Nephron progenitor cell (in vitro differentiated cells): ENCODE data around the gene PEX14.

ENCODE experiments used
- DNase-seq: peaks from one replicate; pipeline ENCODE4 v3.0.0; 2021
- H3K27ac Mint-ChIP-seq: 2 replicates; pipeline ENCODE4 v1.8.0; 2021; ENCODE audit warnings: mild to moderate bottlenecking, moderate library complexity, mixed read lengths
- H3K27me3 Mint-ChIP-seq: 2 replicates; pipeline ENCODE4 v1.8.0; 2021; ENCODE audit warnings: mild to moderate bottlenecking, low read depth, mixed read lengths; ENCODE audit not compliant: poor library complexity
- H3K36me3 Mint-ChIP-seq: 2 replicates; pipeline ENCODE4 v1.8.0; 2021; ENCODE audit warnings: low read depth, mixed read lengths
- H3K4me1 Mint-ChIP-seq: 2 replicates; pipeline ENCODE4 v1.8.0; 2021; ENCODE audit warnings: mixed read lengths
- H3K4me3 Mint-ChIP-seq: 2 replicates; pipeline ENCODE4 v1.8.0; 2021; ENCODE audit warnings: mild to moderate bottlenecking, moderate library complexity, mixed read lengths
- H3K9me3 Mint-ChIP-seq: 2 replicates; pipeline ENCODE4 v1.8.0; 2021; ENCODE audit warnings: mild to moderate bottlenecking, moderate library complexity, mixed read lengths
- TF ChIP-seq, protein P1 (sequence below): fragments of 200-600 bp; sonication (generic); IDR thresholded peaks from 2 replicates; pipeline ENCODE4 v1.5.0; 2021; ENCODE audit warnings: antibody characterized with exemption

Gene PEX14

DNA sequence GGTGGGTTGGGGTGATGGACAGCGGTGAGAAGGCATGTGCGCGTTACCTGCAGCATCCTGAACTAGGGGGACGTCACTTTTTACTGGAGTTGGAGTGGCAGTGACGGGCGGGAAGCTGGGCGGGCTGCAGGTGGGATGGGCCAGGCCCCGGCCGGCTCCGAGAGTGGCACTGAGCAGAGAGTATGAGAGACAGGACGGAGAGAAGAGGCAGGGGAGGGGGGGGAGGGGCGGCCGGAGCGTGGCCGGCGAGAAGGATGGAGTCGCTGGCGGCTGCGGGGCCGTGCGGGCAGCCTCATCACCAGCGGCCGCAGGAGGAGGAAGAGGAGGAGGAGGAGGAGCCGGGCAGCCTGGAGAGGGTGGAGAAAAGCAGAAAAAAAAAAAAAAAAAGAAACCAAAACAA lies 167.2 kb downstream of the PEX14 start:
- TF ChIP-seq, protein P1, sequence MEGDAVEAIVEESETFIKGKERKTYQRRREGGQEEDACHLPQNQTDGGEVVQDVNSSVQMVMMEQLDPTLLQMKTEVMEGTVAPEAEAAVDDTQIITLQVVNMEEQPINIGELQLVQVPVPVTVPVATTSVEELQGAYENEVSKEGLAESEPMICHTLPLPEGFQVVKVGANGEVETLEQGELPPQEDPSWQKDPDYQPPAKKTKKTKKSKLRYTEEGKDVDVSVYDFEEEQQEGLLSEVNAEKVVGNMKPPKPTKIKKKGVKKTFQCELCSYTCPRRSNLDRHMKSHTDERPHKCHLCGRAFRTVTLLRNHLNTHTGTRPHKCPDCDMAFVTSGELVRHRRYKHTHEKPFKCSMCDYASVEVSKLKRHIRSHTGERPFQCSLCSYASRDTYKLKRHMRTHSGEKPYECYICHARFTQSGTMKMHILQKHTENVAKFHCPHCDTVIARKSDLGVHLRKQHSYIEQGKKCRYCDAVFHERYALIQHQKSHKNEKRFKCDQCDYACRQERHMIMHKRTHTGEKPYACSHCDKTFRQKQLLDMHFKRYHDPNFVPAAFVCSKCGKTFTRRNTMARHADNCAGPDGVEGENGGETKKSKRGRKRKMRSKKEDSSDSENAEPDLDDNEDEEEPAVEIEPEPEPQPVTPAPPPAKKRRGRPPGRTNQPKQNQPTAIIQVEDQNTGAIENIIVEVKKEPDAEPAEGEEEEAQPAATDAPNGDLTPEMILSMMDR = no peak
- Mint-ChIP-seq H3K36me3 (no peaks in the 10 kb centered on the region), H3K27me3 (peaks cover 60% of the 10 kb centered on the region), H3K9me3 (no peaks in the 10 kb centered on the region), H3K27ac (no peak overlapping the region), H3K4me3 (no peak overlapping the region), H3K4me1 (peaks cover 12% of the 10 kb centered on the region)
- no peak for DNase-seq

- H3K4me3 Mint-ChIP-seq = no peak overlapping the region
- TF ChIP-seq, protein P1 = no peak
- no peak for DNase-seq
- peaks cover 56% of the 10 kb centered on the region for H3K27me3 Mint-ChIP-seq
- H3K27ac Mint-ChIP-seq = no peak overlapping the region
- peaks cover 12% of the 10 kb centered on the region for H3K4me1 Mint-ChIP-seq
- no peaks in the 10 kb centered on the region for H3K9me3 Mint-ChIP-seq
- no peaks in the 10 kb centered on the region for H3K36me3 Mint-ChIP-seq
Observed at GRCh38 chr1:10642403-10643080, 167.8 kb downstream of the PEX14 start.

DNA sequence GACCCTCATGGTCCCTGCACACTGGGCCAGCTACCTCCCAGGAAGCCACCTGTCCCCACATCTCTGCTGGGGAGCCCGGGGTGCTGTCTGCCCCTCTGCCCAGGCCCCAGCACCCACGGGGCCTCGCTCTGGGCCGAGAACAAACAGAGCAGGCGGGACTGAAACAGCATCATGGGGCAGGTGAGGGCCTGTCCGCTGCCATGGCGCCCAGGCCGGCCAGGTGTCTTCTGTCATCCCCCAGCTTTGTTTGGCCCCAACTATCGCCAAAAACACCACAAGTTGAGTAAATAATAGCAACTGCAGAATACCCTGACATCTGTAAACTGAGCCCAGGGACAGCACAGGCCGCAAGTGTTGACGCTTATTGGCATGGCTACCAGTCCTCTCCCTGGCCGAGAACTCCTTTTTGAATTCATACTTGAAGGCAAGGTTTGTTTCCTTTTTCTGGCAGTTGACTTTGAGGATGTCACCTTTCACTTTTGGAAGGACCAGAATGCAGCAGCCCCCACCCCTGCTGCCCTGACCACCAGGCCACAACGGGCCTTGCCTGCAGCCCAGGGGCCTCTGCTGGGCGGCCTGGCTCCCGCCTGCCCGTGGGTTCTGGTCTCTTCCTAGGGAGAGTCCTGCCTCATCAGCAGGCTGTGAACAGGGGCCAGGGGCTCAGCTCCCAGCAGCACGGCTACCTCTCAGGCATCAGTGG lies 169.0 kb downstream of the PEX14 start:
- Mint-ChIP-seq H3K9me3 (no peaks in the 10 kb centered on the region), H3K4me3 (no peak overlapping the region), H3K27me3 (peaks cover 61% of the 10 kb centered on the region), H3K4me1 (peaks cover 12% of the 10 kb centered on the region), H3K36me3 (no peaks in the 10 kb centered on the region), H3K27ac (no peak overlapping the region)
- TF ChIP-seq, protein P1 = no peak
- DNase-seq = no peak

DNA sequence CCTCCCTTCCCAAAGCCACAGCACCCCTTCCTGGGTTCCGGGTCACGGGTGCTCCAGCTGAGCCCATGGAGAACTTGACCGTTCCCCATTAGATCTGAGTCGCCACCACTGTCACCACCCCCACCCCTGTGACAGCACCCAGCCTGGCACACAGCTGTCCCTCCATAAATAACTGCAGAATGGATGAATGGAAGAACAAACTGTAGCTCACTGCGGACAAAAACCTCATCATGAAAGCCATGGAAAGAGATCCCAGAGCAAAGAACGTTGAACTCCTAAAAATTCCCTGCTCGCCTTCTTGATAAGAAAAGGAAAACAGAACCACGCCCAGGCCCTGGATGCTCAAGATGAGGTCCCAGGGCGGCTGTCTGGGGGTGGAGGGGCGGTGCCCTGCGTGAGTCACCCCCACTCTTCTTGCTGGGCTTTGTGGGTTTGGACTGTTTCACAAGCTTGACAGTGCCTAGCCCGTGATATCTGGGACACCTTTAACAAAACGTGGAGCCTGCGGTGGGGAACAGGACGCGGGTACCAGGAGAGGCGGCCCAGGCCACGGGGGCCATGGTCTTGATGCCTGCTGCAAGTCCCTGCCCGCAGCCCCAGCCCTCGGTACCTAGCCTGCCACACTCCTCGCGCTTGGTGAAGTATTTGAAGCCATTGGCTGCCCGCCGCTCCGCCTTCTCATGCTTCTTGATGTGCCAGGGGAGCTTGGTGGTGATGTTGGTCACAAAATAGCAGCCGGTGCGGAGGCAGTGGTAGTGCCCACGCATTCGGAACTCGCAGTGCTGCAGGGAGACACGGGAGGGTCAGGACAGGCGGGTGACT lies 169.8 kb downstream of the PEX14 start:
- TF ChIP-seq, protein P1 = no peak
- no peak overlapping the region for H3K4me3 Mint-ChIP-seq
- no peak for DNase-seq

GRCh38 chr1:10646347-10646861 lies 171.7 kb downstream of the PEX14 start:
- Mint-ChIP-seq H3K9me3 (no peaks in the 10 kb centered on the region), H3K27ac (no peak overlapping the region), H3K4me3 (no peak overlapping the region), H3K27me3 (peaks cover 61% of the 10 kb centered on the region), H3K4me1 (peaks cover 4% of the 10 kb centered on the region), H3K36me3 (no peaks in the 10 kb centered on the region)
- TF ChIP-seq, protein P1 = no peak
- DNase-seq = no peak

More for the DNA sequence above, 169.8 kb downstream of the PEX14 start:
- no peak overlapping the region for H3K27ac Mint-ChIP-seq
- no peaks in the 10 kb centered on the region for H3K9me3 Mint-ChIP-seq
- H3K36me3 Mint-ChIP-seq = no peaks in the 10 kb centered on the region
- H3K4me1 Mint-ChIP-seq = peaks cover 12% of the 10 kb centered on the region
- peaks cover 61% of the 10 kb centered on the region for H3K27me3 Mint-ChIP-seq
